A549 (cell line): ENCODE results near the gene SETD4. TPM values are rescaled to one million over a fixed set of nuclear protein-coding genes. Genes with fewer than 3 reads are reported as not detected.

Experiments used
- ATAC-seq, 2 experiments: fragments of 200-7000 bp in 1 of 2; fragments of >200 bp in 1 of 2; cut with Nextera tagmentation in 1 of 2; cut with Tn5 transposase in 1 of 2; 3 replicates each; pipeline versions ENCODE4 v1.8.0 to v1.9.1; 2018 to 2020; ENCODE audit warnings: mild to moderate bottlenecking in 1 of 2, moderate library complexity in 1 of 2
- CTCF ChIA-PET: fragments of 300-600 bp; sonication (Branson Sonifier 250); formaldehyde crosslinking; extraction: SDS; loops from one replicate; lab custom pipeline; 2021; ENCODE audit warnings: antibody characterized with exemption, inconsistent platforms; lab: Yijun Ruan, JAX
- POLR2A ChIA-PET: fragments of 350-600 bp; formaldehyde crosslinking; extraction: SDS; loops from one replicate; lab custom pipeline; 2021; ENCODE audit warnings: antibody characterized with exemption, inconsistent platforms; lab: Yijun Ruan, JAX
- DNase-seq, 2 experiments: peaks; one replicate each; pipeline versions ENCODE4 v3.0.0 to v3.0.0-alpha.2; 2011 to 2016; ENCODE audit warnings: low read depth in 1 of 2, low spot score in 1 of 2
- FAIRE-seq: peaks from 2 replicates; lab custom pipeline; 2011; peaks lifted over from hg19 to GRCh38; lab: Jason Lieb, UNC
- H3K27ac ChIP-seq, 2 experiments: fragments of >200 bp; sonication (Bioruptor Twin); formaldehyde crosslinking; 3 replicates each; pipeline ENCODE4 v1.5.1; 2016 to 2017
- H3K4me1 ChIP-seq: fragments of >200 bp; sonication (Bioruptor Twin); formaldehyde crosslinking; 3 replicates; pipeline ENCODE4 v1.6.1; 2016
- H3K4me2 ChIP-seq: fragments of >200 bp; sonication (Bioruptor Twin); formaldehyde crosslinking; 3 replicates; pipeline ENCODE4 v1.6.1; 2016
- H3K4me3 ChIP-seq: fragments of >200 bp; sonication (Bioruptor Twin); formaldehyde crosslinking; 3 replicates; pipeline ENCODE4 v1.5.1; 2016
- H3K9me3 ChIP-seq: fragments of >200 bp; sonication (Bioruptor Twin); formaldehyde crosslinking; 3 replicates; pipeline ENCODE4 v1.6.1; 2016
- CBX8 ChIP-seq: fragments of 200-600 bp; sonication (generic); IDR thresholded peaks from 2 replicates; pipeline ENCODE4 v1.6.1; 2016
- CEBPB ChIP-seq, 2 experiments: fragments of >200 bp in 1 of 2; sonication (Bioruptor Twin) in 1 of 2; formaldehyde crosslinking in 1 of 2; IDR thresholded peaks; 2 replicates each; pipeline ENCODE4 v1.6.1; 2012 to 2016
- EHF ChIP-seq: fragments of 250-450 bp; sonication (Bioruptor Pico); IDR thresholded peaks from 2 replicates; pipeline ENCODE4 v1.5.0; 2020; ENCODE audit warnings: mild to moderate bottlenecking
- EP300 ChIP-seq, 2 experiments: fragments of >200 bp; sonication (Bioruptor Twin); formaldehyde crosslinking; IDR thresholded peaks; 2 replicates in 1 of 2; 3 replicates in 1 of 2; pipeline ENCODE4 v1.6.1; 2016 to 2017
- FOSL2 ChIP-seq, 2 experiments: fragments of 450-650 bp in 1 of 2; fragments of >200 bp in 1 of 2; sonication (Bioruptor Twin) in 1 of 2; formaldehyde crosslinking; IDR thresholded peaks; 2 replicates each; pipeline versions ENCODE4 v1.5.0 to v1.6.1; 2016 to 2020; ENCODE audit warnings: mild to moderate bottlenecking in 1 of 2, moderate library complexity in 1 of 2
- HOXB13 ChIP-seq: fragments of 250-450 bp; sonication (Bioruptor Pico); IDR thresholded peaks from 2 replicates; pipeline ENCODE4 v1.5.0; 2020; ENCODE audit warnings: low read depth, mild to moderate bottlenecking, moderate library complexity
- JUN ChIP-seq, 2 experiments: fragments of >200 bp; sonication (Bioruptor Twin); formaldehyde crosslinking; IDR thresholded peaks; 2 replicates in 1 of 2; 3 replicates in 1 of 2; pipeline ENCODE4 v1.6.1; 2016 to 2017
- JUNB ChIP-seq: fragments of >200 bp; sonication (Bioruptor Twin); formaldehyde crosslinking; IDR thresholded peaks from 2 replicates; pipeline ENCODE4 v1.6.1; 2016
- NPAS2 ChIP-seq: fragments of 250-450 bp; sonication (Bioruptor Pico); IDR thresholded peaks from 2 replicates; pipeline ENCODE4 v1.8.0; 2022; ENCODE audit warnings: mild to moderate bottlenecking, moderate library complexity, borderline replicate concordance
- NR3C1 ChIP-seq: fragments of >200 bp; sonication (Bioruptor Twin); formaldehyde crosslinking; IDR thresholded peaks from 3 replicates; pipeline ENCODE4 v1.6.1; 2017
- PHF8 ChIP-seq: fragments of 200-600 bp; sonication (generic); IDR thresholded peaks from 2 replicates; pipeline ENCODE4 v1.6.1; 2016; ENCODE audit warnings: low read depth, mild to moderate bottlenecking, antibody characterized with exemption, moderate library complexity, borderline replicate concordance
- RFX5 ChIP-seq: fragments of 450-650 bp; IDR thresholded peaks from 2 replicates; pipeline ENCODE4 v1.7.1; 2014; ENCODE audit warnings: antibody characterized with exemption, mild to moderate bottlenecking, moderate library complexity
- RNF2 ChIP-seq: fragments of 200-600 bp; sonication (generic); IDR thresholded peaks from 2 replicates; pipeline ENCODE4 v1.6.1; 2016; ENCODE audit warnings: low read depth, mild to moderate bottlenecking, antibody characterized with exemption, moderate library complexity, borderline replicate concordance
- TFCP2L1 ChIP-seq: fragments of 250-450 bp; sonication (Bioruptor Pico); IDR thresholded peaks from 2 replicates; pipeline ENCODE4 v1.5.0; 2021; ENCODE audit warnings: mild to moderate bottlenecking
- TP53 ChIP-seq: fragments of 250-450 bp; sonication (Bioruptor Pico); IDR thresholded peaks from 2 replicates; pipeline ENCODE4 v1.5.0; 2021; ENCODE audit warnings: mild to moderate bottlenecking, moderate library complexity
- ZFP36 ChIP-seq: fragments of 450-650 bp; IDR thresholded peaks from 2 replicates; pipeline ENCODE4 v1.6.1; 2014; ENCODE audit warnings: borderline replicate concordance; ENCODE audit not compliant: partially characterized antibody
- ZNF302 ChIP-seq: fragments of 250-450 bp; sonication (Bioruptor Pico); IDR thresholded peaks from 2 replicates; pipeline ENCODE4 v1.9.0; 2021; ENCODE audit warnings: inconsistent platforms, mild to moderate bottlenecking, moderate library complexity
- WGBS: methylation state at CpG from one replicate; pipeline ENCODE4 v1.1.6; 2017; ENCODE audit errors: missing lambda C conversion rate; 5-methylcytosine and 5-hydroxymethylcytosine counted together
- polyA plus RNA-seq, 4 experiments: library from polyadenylated mRNA; depleted of rRNA in 3 of 4; stranded (reverse); fragments of >200 nt; fragmentation: RNase III in 1 of 4; extraction: RNeasy Plus Mini Kit Qiagen cat#74134 plus additional on column Dnase treatment in 1 of 4; gene quantifications; 2 replicates in 3 of 4; 3 replicates in 1 of 4; pipeline ENCODE4 v1.2.3, GENCODE V29; 2011 to 2017
- TF ChIP-seq, protein P1 (sequence below): fragments of >200 bp; sonication (Bioruptor Twin); formaldehyde crosslinking; IDR thresholded peaks from 2 replicates; pipeline ENCODE4 v1.6.1; 2016
- TF ChIP-seq, protein P2 (sequence below): fragments of 250-450 bp; sonication (Bioruptor Pico); IDR thresholded peaks from 2 replicates; pipeline ENCODE4 v1.5.0; 2020; ENCODE audit warnings: low read depth, mild to moderate bottlenecking, moderate library complexity
- TF ChIP-seq, protein P3 (sequence below): IDR thresholded peaks from 2 replicates; pipeline ENCODE4 v1.6.1; 2012
- TF ChIP-seq, protein P4 (sequence below): fragments of 250-450 bp; sonication (Bioruptor Pico); IDR thresholded peaks from 2 replicates; pipeline ENCODE4 v1.5.0; 2021; ENCODE audit warnings: mild to moderate bottlenecking, moderate library complexity, borderline replicate concordance

The SETD4 gene
- polyA plus RNA-seq, 2 of the 4 experiments (the other 2 are of a cell fraction): 10.3 to 17.1 TPM

DNA sequence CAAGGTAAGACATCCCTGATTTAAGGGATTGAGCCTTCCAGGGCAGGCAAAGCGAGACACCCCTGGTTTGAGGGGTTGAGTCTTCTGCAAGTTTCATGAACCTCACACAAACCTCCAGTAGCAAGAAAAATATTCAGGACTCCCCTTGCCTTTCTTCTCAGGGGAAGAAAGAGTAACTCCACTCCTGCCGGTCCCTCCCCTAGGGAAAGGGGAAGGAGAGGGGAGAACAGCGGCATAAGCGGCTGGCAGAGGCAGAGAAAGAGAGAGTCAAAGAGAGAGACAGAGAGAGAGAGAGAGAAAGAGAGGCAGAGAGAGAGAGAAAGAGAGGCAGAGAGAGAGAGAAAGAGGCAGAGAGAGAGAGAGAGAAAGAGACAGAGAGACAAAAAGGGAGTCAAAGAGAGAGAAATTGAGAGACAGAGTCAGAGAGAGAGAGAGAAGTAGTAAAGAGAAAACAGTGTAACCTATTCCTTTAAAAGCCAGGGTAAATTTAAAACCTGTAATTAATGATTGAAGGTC lies 45.1 kb upstream of the SETD4 start:
- CTCF ChIA-PET: interaction anchor here (0.6 kb wide), 1 partner anchor 48 kb away, joined by 3 read pairs; no protein-coding TSS in a partner anchor
- POLR2A ChIA-PET: no interaction called here
- no peak overlapping the region for H3K4me3 ChIP-seq

DNA sequence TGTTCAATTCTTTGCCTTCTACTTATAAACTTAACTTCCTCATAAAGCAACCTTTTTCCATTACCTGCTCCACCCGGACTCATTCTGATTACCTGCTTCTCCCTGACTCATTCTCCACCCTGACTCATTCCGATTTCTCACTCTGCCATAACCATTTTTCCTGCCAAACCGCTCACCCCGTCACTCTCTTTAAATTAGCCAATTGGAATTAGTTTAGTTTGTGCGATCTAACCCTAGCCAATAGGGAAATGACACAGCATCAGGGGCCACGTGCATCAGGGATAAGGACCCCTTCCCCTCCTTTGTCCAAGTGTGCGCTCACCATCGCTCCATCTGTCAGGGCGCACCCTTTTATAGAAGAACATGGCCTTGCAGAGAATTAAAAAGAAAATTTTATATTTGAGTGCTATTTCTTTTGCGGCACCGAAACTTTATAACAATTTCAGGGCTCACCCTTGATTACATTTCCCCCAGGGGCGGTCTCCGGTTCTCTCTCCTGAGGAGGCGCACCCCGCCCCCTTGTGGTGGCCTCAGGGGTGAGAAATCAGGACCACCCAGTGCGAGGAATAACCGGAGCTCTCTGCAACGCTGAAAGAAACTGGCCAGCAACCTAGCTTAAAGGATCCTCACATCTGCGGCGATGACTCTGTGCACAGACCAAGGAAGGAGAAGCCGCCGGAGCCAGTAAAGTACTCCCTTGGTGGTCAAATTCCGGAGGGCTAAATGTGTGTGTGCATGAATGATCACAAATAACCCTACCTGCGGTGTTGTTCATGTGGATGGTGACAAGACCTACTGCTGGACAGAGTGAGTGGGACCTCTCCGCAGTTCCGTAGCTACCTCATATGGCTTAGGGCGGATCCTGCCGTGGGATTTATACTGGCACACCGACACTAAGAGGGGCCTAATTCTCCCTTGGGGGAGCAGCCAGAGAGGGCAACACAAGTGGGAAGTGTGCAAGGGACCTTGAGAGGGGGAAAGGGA lies 44.3 kb upstream of the SETD4 start:
- ChIA-PET POLR2A (no interaction called here), CTCF (interaction anchor here (0.6 kb wide), 2 partner anchors 47 to 421 kb away, joined by 3 read pairs; no protein-coding TSS in a partner anchor)
- 76% methylated on average over 29 of the region's 29 CpGs for WGBS
- ATAC-seq (no peak), FAIRE-seq (no peak), DNase-seq (no peak)
- Histone ChIP-seq H3K27ac (no peak overlapping the region), H3K9me3 (no peaks in the 10 kb centered on the region), H3K4me3 (no peak overlapping the region), H3K4me1 (no peaks in the 10 kb centered on the region), H3K4me2 (no peak overlapping the region)
- TF ChIP-seq, protein P1, sequence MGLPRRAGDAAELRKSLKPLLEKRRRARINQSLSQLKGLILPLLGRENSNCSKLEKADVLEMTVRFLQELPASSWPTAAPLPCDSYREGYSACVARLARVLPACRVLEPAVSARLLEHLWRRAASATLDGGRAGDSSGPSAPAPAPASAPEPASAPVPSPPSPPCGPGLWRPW: no peak
- TF ChIP-seq CEBPB (IDR thresholded peaks at IDR 0.05) (no peak), TP53 (no peak), NR3C1 (no peak)
- TF ChIP-seq, protein P2, sequence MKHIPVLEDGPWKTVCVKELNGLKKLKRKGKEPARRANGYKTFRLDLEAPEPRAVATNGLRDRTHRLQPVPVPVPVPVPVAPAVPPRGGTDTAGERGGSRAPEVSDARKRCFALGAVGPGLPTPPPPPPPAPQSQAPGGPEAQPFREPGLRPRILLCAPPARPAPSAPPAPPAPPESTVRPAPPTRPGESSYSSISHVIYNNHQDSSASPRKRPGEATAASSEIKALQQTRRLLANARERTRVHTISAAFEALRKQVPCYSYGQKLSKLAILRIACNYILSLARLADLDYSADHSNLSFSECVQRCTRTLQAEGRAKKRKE (CRISPR knock-in tag): no peak
- TF ChIP-seq, protein P3, sequence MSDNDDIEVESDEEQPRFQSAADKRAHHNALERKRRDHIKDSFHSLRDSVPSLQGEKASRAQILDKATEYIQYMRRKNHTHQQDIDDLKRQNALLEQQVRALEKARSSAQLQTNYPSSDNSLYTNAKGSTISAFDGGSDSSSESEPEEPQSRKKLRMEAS: no peak

More for the DNA sequence above, 45.1 kb upstream of the SETD4 start:
- H3K4me2 ChIP-seq: no peak overlapping the region
- no peak for DNase-seq
- no peak for FAIRE-seq
- TF ChIP-seq JUN (IDR thresholded peaks at IDR 0.05) (no peak), CBX8 (no peak), FOSL2 (IDR thresholded peaks at IDR 0.05) (no peak), FOSL2 (CRISPR knock-in tag; IDR thresholded peaks at IDR 0.05) (no peak), EP300 (IDR thresholded peaks at IDR 0.05) (no peak)
- H3K4me1 ChIP-seq: no peaks in the 10 kb centered on the region
- H3K9me3 ChIP-seq: no peaks in the 10 kb centered on the region
- no peak overlapping the region for H3K27ac ChIP-seq
- 91% methylated on average over 4 of the region's 4 CpGs for WGBS
- no peak for ATAC-seq

DNA sequence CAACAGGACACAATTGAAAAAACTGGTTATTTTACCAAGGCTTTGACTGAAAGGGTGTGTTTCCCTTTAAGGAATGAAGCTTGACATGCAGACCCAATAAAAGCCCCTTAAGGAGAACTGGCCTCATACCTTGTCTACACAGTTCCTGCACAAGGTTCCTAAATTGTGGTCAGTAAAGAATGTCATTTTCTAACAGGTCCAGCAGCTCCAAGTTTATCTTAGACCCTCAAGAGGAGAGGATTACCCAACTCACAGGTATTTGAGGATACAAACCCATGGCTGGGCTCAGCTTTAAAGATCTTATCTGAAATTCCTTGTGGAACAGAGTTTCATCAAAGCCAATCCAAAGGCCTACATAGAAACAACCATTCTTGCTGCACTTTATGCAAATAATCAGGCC lies 43.1 kb upstream of the SETD4 start:
- no peak for FAIRE-seq
- Histone ChIP-seq H3K4me1 (no peaks in the 10 kb centered on the region), H3K4me2 (no peak overlapping the region), H3K27ac (no peak overlapping the region), H3K4me3 (no peak overlapping the region), H3K9me3 (no peaks in the 10 kb centered on the region)
- ATAC-seq: no peak
- ChIA-PET CTCF (interaction anchor here (0.8 kb wide), 1 partner anchor 22 kb away, joined by 4 read pairs; no protein-coding TSS in a partner anchor), POLR2A (interaction anchor here (0.6 kb wide), 1 partner anchor 9 kb away, joined by 3 read pairs; no protein-coding TSS in a partner anchor)
- no peak for DNase-seq
- TF ChIP-seq EP300 (IDR thresholded peaks at IDR 0.05): no peak
- no peak for TF ChIP-seq TP53
- TF ChIP-seq JUNB: no peak
- TF ChIP-seq EHF (CRISPR knock-in tag): no peak
- TF ChIP-seq NPAS2 (CRISPR knock-in tag): no peak
- no peak for TF ChIP-seq ZFP36
- no peak for TF ChIP-seq PHF8
- TF ChIP-seq, protein P4, sequence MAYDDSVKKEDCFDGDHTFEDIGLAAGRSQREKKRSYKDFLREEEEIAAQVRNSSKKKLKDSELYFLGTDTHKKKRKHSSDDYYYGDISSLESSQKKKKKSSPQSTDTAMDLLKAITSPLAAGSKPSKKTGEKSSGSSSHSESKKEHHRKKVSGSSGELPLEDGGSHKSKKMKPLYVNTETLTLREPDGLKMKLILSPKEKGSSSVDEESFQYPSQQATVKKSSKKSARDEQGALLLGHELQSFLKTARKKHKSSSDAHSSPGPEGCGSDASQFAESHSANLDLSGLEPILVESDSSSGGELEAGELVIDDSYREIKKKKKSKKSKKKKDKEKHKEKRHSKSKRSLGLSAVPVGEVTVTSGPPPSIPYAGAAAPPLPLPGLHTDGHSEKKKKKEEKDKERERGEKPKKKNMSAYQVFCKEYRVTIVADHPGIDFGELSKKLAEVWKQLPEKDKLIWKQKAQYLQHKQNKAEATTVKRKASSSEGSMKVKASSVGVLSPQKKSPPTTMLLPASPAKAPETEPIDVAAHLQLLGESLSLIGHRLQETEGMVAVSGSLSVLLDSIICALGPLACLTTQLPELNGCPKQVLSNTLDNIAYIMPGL (CRISPR knock-in tag): no peak
- no peak for TF ChIP-seq TFCP2L1 (CRISPR knock-in tag)
- TF ChIP-seq HOXB13 (CRISPR knock-in tag): no peak
- no peak for TF ChIP-seq ZNF302 (CRISPR knock-in tag)
- TF ChIP-seq RNF2: no peak
- TF ChIP-seq RFX5: no peak
